Non-pigmented ciliary epithelial cell (primary cell): ENCODE measurements around the gene UBE2O.

Experiments used
- DNase-seq: peaks from one replicate; pipeline ENCODE4 v3.0.0-alpha.2; 2010; ENCODE audit warnings: low read depth

UBE2O gene

DNA sequence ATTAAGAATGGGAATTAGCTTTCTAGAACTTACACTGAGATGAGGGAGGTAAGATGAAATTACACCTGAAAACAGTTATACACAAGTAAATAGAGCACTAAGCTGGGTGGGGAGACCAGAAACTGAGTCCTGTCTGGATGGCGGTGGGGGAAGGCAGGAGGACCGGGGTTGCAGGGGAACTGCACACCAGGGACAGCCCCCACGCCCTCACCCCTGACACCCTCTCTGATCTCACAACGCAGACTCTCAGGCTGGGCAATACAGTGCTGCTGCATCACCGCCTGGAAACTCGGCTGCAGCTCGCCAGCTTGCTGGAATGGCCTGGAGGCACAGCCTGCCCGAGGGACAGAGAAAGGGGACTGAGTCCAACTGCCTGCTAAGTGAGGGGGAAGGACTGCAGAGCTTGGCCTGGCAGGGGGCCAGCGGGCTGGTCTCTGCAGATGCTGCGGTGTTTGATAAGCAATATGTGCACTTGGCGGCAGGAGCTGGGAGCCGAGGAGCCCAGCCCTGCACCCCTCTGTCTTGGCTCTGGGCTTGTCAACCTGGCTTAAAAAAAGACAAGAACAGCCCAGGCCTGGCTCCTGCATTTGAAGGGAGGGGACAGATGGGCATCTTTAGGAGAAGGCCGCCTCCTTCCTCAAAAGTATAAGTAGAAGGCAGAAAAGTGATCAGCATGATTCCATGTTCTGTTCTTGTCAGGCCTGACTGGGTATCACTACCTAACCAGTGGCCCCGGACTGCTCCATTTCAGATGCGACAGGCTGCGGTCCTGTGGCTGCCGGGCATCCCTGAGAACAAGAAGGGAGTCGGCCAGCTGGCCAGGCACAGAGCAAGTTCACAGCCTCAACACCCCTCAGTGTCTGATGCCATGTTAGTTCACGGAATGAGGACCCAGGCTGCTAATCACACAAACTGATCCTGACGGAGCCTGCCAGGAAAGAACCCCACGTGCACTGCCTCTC is 38.3 kb downstream of the UBE2O start:
- DNase-seq, result no peak

DNA sequence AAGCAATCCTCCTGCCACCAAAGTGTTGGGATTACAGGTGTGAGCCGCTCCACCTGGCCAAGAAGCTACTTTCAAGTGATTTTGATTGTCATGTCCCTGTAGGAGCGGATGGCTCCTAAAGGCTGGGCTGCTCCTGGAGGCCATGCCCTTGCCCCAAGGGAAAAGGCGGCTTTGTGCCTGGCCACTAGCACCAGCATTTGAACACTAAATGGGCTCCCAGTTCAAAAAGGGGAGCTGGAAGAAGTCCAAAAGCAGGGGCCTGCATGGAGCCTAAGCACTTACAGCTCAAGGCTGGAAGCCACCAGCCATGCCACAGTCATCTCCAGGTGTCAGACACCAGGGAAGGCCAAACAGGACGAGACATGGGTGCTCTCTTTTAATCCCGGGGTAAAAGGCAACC is 41.7 kb downstream of the UBE2O start:
- DNase-seq, result no peak

DNA sequence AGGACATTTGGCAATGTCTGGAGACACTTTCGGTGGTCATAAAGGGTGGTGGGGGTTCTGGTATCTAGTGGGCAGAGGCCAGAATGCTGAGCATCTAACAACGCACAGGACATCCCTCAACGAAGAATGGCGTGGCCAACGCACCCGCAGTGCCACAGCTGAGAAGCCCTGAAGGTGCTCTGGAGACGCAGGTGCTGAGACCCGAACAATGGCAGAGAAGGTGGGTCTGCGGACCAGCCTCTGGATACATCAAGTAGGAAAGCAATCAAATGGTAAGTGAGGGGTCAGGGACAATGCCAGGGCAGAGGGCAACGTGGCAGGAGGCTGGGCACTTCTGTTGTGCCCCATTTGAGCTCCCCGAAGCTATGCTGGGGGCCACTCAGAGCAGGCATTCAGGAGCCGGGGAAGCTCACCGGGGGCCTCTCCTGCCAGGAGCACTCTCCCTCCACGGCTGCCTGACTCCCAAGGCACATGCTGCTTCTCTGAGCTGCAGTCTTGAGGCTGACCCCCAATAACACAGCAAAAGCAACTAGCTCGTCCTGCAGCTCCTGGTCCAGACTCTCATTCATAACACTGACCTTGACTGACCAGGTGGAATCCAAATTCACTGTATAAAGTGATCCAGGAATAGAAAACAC is 42.5 kb downstream of the UBE2O start:
- no peak for DNase-seq

DNA sequence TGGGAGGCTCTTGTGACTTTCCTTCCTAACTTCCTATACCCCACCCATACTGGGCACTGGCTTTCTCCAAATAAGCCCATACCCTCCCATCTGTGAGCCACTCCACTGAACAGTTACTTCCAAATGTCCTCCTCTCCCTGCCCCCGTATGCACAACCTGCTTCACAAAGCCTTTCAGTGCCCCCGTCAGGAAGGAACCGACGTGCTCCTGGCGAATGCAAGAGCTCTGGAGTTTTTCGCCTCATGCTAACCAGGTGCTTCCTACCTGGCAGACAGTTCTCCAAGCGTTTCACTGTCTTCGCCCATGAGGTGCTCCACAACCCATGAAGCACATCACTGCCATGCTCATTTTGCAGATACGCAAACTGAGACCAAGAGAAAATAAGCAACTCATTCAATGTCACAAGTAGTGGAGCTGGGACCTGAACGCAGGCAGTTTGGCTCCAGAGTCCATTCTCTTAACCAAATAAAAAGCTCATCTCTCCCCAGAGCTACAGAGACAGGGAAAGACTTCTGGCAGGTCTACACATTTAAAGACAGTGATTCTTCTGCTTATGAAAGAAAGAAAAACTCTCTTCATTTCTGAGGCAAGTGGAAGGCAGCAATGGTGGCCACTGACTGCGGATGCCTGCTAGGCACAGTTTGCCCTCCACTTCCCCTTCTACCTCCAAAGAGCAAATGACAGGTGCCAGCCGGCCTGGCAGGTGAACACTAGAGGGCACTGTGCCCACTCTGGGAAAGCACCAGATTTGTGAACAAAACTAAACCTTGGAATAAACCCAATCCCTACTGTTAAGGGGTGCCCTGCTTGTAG is 44.7 kb downstream of the UBE2O start:
- no peak for DNase-seq

DNA sequence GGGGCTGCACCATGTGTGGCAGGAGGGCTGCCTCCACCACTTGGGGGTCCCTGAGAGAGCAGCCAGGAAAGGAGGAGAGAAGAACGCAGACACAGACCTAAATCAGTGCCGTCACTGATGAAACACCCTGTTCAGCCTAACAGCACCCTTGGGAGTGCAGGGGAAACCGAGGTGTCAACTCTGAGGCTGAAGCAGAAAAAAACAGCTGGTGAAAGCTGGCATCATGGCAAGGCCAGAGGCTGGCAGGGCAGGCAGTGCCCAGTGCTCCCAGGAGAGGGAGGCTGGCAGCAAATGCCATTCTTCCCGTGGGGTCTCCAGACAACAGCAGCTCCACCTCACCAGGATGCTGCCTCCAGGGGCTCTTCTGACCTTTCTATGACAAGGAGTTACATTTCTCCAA is 45.4 kb downstream of the UBE2O start:
- DNase-seq, result no peak

DNA sequence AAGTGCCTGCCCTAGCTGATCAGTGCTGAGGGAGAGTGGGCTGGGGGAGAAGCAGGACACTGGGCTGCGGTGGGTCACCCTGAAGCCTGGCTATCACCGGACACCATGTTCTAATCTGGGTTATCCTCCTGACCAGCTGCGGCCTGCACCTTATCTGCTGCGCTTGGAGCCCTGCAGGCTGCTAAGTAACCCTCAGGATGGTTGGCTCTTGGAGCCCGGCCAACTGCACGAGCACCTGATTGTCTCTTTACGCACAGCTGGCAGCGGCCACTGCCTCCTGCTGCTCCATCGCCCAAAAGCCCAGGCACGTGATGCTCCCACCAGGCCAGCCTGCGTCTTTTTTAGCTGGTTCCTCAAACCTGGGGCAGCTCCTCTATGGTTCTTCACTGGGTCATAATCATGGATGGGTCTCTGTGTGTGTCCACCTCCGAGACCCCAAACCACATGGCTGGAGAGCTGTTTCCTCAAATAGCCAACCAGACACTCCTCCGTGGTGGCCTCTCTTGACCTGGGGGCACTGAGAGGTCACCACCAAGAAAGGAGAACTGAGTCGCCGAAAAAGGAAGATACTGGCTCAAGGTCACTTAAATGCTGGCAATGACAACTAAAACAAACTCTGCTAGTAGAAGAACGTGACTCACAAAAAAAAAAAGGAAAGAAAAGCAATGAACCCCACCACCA is 46.8 kb downstream of the UBE2O start:
- no peak for DNase-seq

DNA sequence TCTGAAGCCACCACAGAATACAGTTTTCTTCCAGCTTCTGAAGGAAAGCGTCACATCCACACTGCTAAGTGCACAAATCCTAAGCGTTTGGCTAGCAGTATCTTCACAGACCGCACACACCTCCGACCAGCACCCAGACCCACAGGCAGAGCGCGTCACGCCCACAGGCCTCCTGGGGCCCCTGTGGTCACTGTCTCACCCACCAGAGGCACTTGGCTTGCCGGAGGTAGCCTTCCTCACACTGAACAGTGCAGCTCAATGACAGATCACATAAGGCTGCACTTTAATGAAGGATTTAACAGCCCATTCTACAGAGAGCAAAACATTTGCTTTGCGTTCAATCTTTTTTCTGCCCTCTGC is 47.4 kb downstream of the UBE2O start:
- no peak for DNase-seq

DNA sequence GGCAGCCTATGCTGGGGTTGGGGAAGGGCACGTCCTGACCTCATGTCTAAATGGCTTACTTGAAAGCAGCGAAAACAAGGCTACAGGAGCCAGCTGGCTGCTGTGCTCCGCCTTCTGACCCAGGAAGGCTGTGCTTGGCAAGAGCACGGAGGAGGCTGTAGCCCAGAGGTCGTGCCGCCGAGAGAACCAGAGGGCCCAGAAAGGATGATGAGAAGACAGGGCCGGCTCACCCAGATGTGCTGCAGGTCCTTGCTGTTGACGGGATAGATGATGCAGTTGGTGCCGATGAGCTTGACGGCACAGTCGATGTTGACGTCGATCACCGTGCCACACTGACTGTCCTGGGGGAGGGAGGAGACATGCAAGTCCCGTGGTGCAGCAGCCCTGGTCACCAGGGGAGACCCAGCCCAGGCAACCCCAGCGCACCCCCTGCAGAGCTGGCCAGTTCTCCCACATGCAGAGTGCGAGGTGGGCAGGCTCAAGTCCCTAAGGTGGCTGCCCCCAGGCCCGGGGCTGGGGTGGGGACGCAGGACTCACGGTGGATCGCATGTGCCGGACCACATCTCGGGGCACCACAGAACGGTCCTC is 47.9 kb downstream of the UBE2O start:
- DNase-seq, result no peak

DNA sequence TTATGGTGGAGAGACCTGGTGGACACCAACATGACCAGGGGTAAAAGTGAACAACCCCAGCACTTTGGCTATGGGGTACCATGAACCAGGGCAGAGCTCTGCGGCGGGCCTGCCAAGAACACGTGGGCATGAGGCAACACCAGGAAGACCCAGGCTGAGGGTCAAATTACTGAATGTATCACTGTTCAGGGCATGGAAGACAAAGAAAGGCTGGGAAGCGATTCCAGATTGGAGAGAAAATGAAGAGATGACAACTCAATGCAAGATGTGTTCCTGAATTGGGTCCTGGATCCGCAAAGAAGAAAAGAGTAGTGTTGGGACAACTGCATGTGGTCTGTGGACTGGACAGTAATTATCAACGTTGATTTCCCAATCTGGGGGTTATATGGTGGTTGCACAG is 48.7 kb downstream of the UBE2O start:
- no peak for DNase-seq

DNA sequence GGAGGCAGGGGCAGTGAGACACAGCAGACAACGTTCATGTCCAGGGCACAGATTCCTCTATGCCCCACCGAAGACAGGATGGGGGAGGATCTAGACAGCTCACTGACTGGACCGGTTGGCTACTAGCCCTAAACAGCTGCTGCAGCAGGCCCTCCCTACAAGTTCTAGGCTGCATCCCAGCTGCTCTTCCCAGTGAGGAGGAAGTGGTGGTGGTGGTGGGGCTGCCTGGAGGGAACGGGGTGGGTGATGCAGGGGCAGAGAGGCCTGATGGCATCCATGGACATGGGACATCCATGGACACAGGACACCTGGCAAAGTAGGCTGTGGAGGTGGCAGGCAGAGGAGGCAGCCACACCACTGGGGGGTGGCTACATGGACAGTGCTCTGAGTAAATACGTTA is 50.2 kb downstream of the UBE2O start:
- no peak for DNase-seq

DNA sequence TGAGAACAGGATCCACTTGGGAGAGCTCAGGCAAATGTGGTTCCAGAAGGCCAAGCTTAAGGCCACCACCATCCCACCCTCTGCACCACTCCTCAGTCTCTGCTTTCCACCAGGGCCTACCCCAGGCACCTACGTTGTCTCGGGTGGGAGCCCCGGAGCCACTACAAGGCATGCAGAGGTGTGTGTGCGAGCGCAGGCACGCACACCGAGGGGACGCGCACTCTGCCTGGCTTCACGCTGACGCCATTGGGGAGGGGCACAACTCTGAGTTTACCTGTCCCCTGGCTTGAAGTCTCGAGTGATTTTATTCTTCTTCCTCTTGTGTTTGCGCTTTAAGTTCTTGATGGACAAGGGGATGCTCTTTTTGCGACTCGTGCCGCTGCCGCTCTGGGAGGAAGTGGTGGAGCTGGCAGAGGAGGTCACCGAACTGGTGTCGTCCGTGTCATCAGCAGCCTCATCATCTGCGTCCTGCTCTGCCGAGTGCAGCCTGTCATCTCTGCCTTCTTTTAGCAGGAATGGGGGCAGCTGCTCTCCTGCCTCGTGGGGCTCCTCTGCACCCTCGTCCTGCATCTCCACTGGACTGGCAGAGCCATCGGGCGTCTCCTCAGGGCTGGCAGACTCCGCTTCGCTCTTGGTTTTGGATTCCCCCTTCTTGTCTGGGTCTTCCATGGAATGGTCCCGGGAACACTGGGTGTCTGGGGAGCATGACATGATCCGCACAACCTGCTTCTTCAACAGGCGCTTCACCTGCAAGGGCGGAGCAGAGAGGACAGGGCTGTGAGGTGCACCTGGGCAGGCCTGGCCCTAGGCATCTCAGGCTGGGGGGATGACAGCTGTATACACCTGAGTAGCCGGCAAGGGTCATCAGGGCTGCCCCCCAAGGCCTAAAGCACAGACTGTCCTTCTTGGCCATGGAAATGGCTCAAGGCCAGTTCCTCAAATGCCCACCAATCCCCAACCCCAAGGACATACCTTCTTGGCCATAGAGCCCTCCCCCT is 53.5 kb downstream of the UBE2O start:
- no peak for DNase-seq

DNA sequence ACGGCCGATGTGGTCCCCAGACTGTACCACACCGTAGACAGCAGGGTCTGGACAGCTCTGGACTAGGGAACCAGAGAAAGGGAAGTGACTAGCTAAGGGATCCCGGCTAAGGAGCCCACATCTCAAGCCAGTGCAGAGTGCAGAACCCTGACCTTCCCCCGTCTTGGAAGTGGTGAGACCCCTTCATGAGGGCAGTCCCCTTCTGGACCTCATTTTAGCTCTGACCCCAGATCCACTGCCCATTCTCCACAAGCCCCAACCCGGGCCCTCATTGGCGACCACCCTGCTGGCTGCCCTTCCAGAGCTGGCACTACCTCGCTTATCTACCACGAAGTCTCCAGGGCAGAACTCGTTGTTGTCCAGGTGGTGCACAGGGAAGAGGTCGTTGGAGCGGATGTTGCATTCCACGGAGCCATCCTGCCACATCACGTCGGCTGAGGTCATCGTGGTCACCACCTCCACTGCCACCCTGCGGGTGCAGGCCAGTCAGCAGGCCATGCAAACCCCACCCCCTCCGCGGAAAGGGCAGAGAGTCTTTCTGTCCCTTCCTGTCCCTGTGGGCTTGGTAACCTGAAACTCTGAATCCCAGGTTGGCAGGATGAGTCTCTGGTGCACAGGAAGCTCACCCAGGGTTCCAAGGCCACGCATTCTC is 54.3 kb downstream of the UBE2O start:
- DNase-seq, result no peak

DNA sequence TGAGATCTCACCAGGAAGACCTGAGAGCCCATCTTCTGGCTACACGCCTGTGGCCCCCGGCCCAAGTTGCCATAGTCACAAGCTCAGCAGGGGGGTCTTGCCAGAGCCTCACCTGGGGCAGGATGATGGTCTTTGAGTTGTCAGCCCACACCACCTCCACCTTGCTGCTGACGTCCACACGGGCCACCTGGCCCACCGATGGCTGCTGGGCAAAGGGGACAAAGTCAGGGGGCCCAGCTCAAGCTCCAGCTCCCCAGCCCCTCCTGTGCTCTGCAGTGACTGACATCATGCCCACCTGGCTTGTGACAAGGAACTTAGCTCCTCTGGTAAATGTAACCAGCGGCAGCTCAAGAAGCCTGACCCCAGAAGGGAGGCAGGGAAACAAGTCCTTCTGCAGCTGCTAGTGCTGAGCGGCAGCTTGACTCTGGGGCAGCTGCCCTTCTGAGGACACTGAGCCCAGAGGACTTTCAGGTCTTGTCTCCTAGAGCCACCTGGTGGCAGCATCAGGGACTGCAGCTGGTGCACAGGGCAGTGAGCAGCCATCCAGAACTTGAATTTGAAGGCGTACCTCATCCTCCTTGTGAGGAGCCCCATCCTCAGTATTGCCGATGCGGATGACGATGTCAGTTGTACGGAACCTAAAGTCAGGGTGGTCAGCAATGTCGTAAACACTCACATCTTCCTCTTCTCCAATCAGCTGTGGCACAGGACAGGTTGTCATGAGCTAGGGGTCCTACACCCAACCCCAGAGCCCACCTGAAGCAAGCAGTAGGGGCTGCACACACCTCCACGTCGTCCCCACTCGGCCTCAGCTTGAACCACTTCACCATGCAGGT is 55.0 kb downstream of the UBE2O start:
- DNase-seq, result no peak

DNA sequence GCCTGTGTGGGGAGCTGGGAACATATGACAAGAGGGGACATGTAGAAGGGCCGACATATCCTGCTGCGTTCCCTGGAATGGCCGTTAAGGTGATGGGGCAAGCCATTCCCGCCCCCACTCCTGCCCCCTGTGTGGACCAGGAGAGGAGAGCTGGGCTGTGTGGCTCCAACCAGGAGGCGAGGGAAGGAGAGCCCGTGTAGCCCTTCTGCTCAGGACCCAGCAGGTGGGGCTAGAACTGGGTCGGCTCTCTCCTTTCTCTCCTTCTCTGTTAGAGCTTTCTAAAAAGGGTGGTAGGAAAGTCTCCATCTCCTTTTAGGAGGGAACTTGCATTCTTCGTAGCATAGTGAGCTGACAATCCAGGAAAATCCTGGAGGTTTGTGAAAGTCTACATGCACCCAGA is 55.8 kb downstream of the UBE2O start:
- no peak for DNase-seq

DNA sequence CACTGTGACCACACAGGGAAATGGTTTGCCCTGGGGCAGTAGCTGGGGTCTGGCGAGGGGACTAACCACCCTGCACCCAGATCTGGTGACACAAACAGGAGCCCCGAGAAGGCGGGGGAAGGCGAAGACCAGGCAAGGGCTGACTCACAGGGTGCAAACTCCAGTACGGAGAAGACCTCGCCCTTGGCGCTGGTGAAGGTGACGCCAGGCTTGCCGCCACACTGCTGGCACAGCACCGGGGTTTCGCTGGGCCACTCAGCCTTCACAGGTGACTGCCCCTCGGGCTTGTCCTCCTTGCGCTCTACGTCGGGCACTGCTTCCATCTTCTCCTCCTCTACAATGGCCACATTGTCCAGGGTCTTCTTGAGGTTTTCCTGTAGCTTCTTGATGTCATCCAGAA is 57.0 kb downstream of the UBE2O start:
- DNase-seq, result no peak

DNA sequence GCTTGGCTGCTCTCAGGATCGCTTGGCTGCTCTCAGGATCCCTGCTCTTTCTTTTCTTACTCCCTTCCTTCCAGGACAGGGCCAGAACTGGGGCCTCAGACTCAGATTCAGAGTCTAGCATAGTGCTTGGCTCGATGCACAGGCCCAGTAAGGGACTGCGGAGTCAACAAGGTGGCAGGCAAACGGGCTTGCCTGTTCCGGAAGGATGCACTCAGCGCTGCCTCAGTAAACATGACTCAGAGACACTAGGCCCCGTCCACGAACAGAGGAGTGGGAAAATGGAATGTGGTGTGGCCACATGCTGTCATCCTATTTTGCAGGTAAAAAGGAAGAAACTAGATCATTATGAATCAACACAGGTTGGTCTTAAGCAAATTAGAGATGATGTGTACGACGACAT is 58.8 kb downstream of the UBE2O start:
- DNase-seq, result no peak

DNA sequence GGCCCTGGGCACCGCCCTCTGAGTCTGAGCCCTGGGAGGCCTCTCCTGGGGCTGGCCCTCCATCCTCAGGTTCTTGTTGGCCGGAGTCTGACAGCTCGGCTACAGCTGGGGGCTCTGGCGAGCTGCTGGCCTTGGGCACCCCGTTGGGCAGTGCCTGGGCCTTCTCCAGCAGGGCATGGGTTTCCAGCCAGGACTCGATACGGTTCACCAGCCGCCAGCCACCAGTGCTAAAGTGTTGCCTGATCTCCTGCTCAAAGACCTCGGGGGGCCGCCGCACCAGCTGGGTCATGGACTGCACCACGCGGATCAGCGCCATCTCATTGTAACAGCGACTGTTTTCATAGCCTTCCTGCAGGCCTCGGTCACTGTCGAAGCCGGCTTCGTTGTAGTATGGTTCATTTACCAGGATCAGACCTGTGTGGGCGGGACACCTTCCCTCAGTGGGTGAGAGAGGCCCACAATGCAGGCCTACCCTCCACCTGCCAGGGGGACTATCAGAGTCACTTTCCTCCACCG is 61.7 kb downstream of the UBE2O start:
- DNase-seq, result no peak

DNA sequence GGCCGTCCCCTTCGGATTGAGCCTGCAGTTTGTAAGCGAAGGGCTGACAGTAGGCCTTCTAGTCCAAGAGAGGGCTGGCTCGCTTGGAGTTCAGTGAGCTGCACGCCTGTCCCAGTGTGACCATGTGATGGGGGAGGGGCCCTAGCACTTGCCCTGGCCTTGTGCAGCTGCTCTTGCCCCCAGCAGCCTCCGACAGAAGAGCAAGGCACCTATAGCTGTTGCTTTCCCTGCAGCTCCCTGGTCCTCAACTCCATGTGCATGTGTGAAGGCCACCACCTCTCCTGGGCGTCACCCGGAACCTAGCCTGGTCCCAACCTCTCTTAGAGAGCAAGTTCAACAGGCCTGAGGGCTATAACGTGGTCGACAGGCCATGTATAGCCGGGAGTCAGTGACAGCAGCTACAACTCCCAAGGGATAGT is 62.9 kb downstream of the UBE2O start:
- no peak for DNase-seq
